CD4-positive, CD25-positive, alpha-beta regulatory T cell (primary cell): ENCODE results near the gene ODC1. TPM values are rescaled to one million over a fixed set of nuclear protein-coding genes. Genes with fewer than 3 reads are reported as not detected.

Experiments used
- ATAC-seq, 2 donors: fragments of 150-1000 bp; cut with Tn5 transposase; one replicate each; pipeline ENCODE4 v1.10.0; 2021; ENCODE audit warnings: low read depth in 2 of 2, moderate number of reproducible peaks in 2 of 2, moderate library complexity in 1 of 2
- DNase-seq, 3 donors: peaks; one replicate each; pipeline versions ENCODE4 v3.0.0 to v3.0.0-alpha.2; 2012 to 2022; ENCODE audit warnings: mixed read lengths in 1 of 3
- H3K27ac ChIP-seq: one replicate; pipeline ENCODE4 v1.7.0; 2013; ENCODE audit warnings: mild to moderate bottlenecking, low read length; ENCODE audit not compliant: insufficient read depth, poor library complexity, severe bottlenecking
- H3K27me3 ChIP-seq: one replicate; pipeline ENCODE4 v1.7.0; 2013; ENCODE audit warnings: low read length; ENCODE audit not compliant: control insufficient read depth, insufficient read depth
- H3K36me3 ChIP-seq: one replicate; pipeline ENCODE4 v1.7.0; 2013; ENCODE audit warnings: mild to moderate bottlenecking, low read length, moderate library complexity; ENCODE audit not compliant: control insufficient read depth, insufficient read depth
- H3K4me1 ChIP-seq: 2 replicates; pipeline ENCODE4 v1.7.0; 2013; ENCODE audit warnings: mild to moderate bottlenecking, low read length; ENCODE audit not compliant: insufficient read depth, control insufficient read depth, poor library complexity, severe bottlenecking
- H3K4me3 ChIP-seq: one replicate; pipeline ENCODE4 v1.7.0; 2013; ENCODE audit warnings: low read depth, mild to moderate bottlenecking, low read length, moderate library complexity
- H3K9me3 ChIP-seq, 2 experiments: 1 replicate in 1 of 2; 2 replicates in 1 of 2; pipeline ENCODE4 v1.7.0; 2013; ENCODE audit warnings: low read length in 2 of 2, mild to moderate bottlenecking in 1 of 2, moderate library complexity in 1 of 2; ENCODE audit not compliant: control insufficient read depth in 2 of 2
- H3K27ac Mint-ChIP-seq, 3 donors: one replicate each; pipeline ENCODE4 v1.8.0; 2020 to 2022; ENCODE audit warnings: mild to moderate bottlenecking in 3 of 3, mixed read lengths in 3 of 3, moderate library complexity in 2 of 3
- H3K27me3 Mint-ChIP-seq: one replicate; pipeline ENCODE4 v1.8.0; 2022; ENCODE audit warnings: mild to moderate bottlenecking, mixed read lengths
- H3K36me3 Mint-ChIP-seq: one replicate; pipeline ENCODE4 v1.8.0; 2020; ENCODE audit warnings: mixed read lengths
- H3K4me1 Mint-ChIP-seq, 4 donors: one replicate each; pipeline ENCODE4 v1.8.0; 2020 to 2022; ENCODE audit warnings: mixed read lengths in 4 of 4, mild to moderate bottlenecking in 1 of 4
- H3K4me3 Mint-ChIP-seq, 4 donors: one replicate each; pipeline ENCODE4 v1.8.0; 2020 to 2022; ENCODE audit warnings: mild to moderate bottlenecking in 4 of 4, mixed read lengths in 4 of 4, moderate library complexity in 3 of 4
- H3K9me3 Mint-ChIP-seq, 7 donors: one replicate each; pipeline ENCODE4 v1.8.0; 2020 to 2022; ENCODE audit warnings: mixed read lengths in 7 of 7, mild to moderate bottlenecking in 3 of 7, moderate library complexity in 2 of 7
- polyA plus RNA-seq, 4 donors: library from polyadenylated mRNA; unstranded; fragments of 300-500 nt; fragmentation: Illumina TruSeq; gene quantifications; one replicate each; pipeline ENCODE4 v1.2.3, GENCODE V29; 2021
- total RNA-seq: library from RNA; stranded (reverse); gene quantifications from one replicate; pipeline ENCODE4 v1.2.3, GENCODE V29; 2022

Gene ODC1
- total and polyA plus RNA-seq, 5 donors from 2014 or later: 74.1 to 113 (median 102) TPM

GRCh38 chr2:10434886-10435819, 13.0 kb downstream of the ODC1 start:
- Histone ChIP-seq H3K27ac (no peak overlapping the region), H3K4me1 (peaks cover 14% of the 10 kb centered on the region), H3K27me3 (no peaks in the 10 kb centered on the region), H3K36me3 (peaks cover 12% of the 10 kb centered on the region), H3K9me3 (no peaks in the 10 kb centered on the region), H3K4me3 (no peak overlapping the region)
- Mint-ChIP-seq H3K4me1 (peaks cover 0 to 17% (median 4%) of the 10 kb centered on the region in 4 donors), H3K27me3 (peaks cover 4% of the 10 kb centered on the region), H3K36me3 (no peaks in the 10 kb centered on the region), H3K27ac (peak overlapping the region in 1 of 3 donors; percentile 20), H3K4me3 (peak overlapping the region; percentile 9 to 72 (median 64)), H3K9me3 (no peaks in the 10 kb centered on the region)
- peak; percentile 63 for ATAC-seq
- DNase-seq: peak; percentile 56 to 72 (median 67)

- Histone ChIP-seq H3K36me3 (peaks cover 3% of the 10 kb centered on the region), H3K9me3 (no peaks in the 10 kb centered on the region), H3K4me3 (no peak overlapping the region), H3K4me1 (peaks cover 14% of the 10 kb centered on the region), H3K27me3 (no peaks in the 10 kb centered on the region), H3K27ac (no peak overlapping the region)
- DNase-seq (no peak), ATAC-seq (no peak)
- H3K9me3 Mint-ChIP-seq: no peaks in the 10 kb centered on the region
- H3K36me3 Mint-ChIP-seq: no peaks in the 10 kb centered on the region
- peak overlapping the region in 1 of 3 donors; percentile 55 for H3K27ac Mint-ChIP-seq
- H3K27me3 Mint-ChIP-seq: peaks cover 4% of the 10 kb centered on the region
- H3K4me1 Mint-ChIP-seq: peaks cover 0 to 17% (median 4%) of the 10 kb centered on the region in 4 donors
- H3K4me3 Mint-ChIP-seq: peak overlapping the region in 2 of 4 donors; percentile 70 to 71
These were observed 13.9 kb downstream of the ODC1 start for GRCh38 chr2:10433947-10434885.

DNA sequence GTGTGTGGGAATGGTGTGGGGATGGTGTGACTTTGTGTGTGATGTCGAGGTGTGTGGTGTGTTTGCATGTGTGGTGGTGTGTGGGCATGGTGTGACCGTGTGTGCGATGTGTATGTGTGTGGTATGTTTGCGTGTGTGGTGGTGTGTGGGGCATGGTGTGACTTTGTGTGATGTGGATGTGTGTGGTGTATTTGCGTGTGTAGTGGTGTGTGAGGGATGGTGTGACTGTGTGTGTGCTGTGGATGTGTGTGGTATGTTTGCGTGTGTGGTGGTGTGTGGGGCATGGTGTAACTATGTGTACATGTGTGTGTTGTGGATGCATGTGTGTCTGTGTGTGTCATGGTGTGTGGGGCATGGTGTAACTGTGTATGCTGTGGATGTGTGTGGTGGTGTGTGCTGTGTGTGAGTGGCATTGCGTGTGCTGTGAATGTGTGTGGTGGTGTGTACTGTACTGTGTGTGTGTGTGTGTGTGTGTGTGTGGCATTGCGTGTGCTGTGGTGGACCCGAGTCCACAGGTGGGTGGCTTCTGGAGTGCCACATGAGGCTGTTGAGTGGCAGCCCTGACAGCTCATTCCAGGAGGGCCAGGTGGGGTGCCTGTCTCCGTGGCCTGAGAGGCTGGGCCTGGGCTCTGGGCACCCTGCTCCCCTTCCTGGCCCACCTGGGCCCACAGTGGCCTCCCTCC, 14.7 kb downstream of the ODC1 start:
- H3K27me3 Mint-ChIP-seq: peaks cover 4% of the 10 kb centered on the region
- no peaks in the 10 kb centered on the region for H3K27me3 ChIP-seq
- H3K9me3 ChIP-seq: no peaks in the 10 kb centered on the region
- H3K4me3 Mint-ChIP-seq: peak overlapping the region in 2 of 4 donors; percentile 26 to 49
- H3K36me3 Mint-ChIP-seq: no peaks in the 10 kb centered on the region
- peak overlapping the region in 2 of 3 donors; percentile 0 to 76 for H3K27ac Mint-ChIP-seq
- no peak for DNase-seq
- no peaks in the 10 kb centered on the region for H3K9me3 Mint-ChIP-seq
- H3K27ac ChIP-seq: no peak overlapping the region
- H3K4me1 ChIP-seq: peaks cover 14% of the 10 kb centered on the region
- ATAC-seq: no peak
- H3K4me1 Mint-ChIP-seq: peaks cover 0 to 17% (median 4%) of the 10 kb centered on the region in 4 donors
- H3K36me3 ChIP-seq: no peaks in the 10 kb centered on the region
- H3K4me3 ChIP-seq: no peak overlapping the region

GRCh38 chr2:10432311-10433181, 15.6 kb downstream of the ODC1 start:
- Mint-ChIP-seq H3K4me1 (peaks cover 0 to 17% (median 4%) of the 10 kb centered on the region in 4 donors), H3K9me3 (no peaks in the 10 kb centered on the region), H3K36me3 (peaks cover under 1% of the 10 kb centered on the region), H3K27me3 (peaks cover 4% of the 10 kb centered on the region), H3K4me3 (peak overlapping the region in 3 of 4 donors; percentile 77 to 90 (median 79)), H3K27ac (peak overlapping the region in 1 of 3 donors; percentile 76)
- peak; percentile 17 to 44 for ATAC-seq
- Histone ChIP-seq H3K36me3 (peaks cover 1% of the 10 kb centered on the region), H3K27ac (no peak overlapping the region), H3K9me3 (no peaks in the 10 kb centered on the region), H3K4me1 (peaks cover 14% of the 10 kb centered on the region), H3K27me3 (no peaks in the 10 kb centered on the region), H3K4me3 (no peak overlapping the region)
- DNase-seq: peak in 1 of 3 donors; percentile 57

DNA sequence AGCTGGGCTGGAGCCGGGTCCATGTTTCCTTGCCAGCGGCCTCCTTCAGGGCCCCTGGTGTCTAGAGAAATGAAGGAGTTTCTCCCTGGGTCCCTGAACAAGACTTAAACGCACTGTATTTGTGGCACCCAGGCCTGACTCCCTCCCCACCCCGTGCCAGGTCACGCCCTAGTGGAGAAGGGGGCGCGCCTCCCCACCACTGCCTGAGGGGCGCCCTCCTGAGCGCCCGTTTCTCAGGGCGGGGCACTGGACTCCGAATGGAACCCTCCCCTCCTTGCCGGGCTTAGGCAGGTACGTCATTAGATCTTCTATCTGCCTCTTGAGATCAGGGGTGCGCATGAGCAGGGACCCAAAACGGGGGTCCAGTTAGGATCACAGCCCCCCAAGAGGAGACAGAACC, 16.3 kb downstream of the ODC1 start:
- DNase-seq (no peak), ATAC-seq (no peak)
- Mint-ChIP-seq H3K4me3 (peak overlapping the region; percentile 56 to 90 (median 74)), H3K4me1 (peaks cover 0 to 17% (median 4%) of the 10 kb centered on the region in 4 donors), H3K36me3 (peaks cover 5% of the 10 kb centered on the region), H3K27ac (peak overlapping the region in 1 of 3 donors; percentile 64), H3K9me3 (no peaks in the 10 kb centered on the region), H3K27me3 (peaks cover 4% of the 10 kb centered on the region)
- Histone ChIP-seq H3K36me3 (peaks cover 5% of the 10 kb centered on the region), H3K4me3 (no peak overlapping the region), H3K27ac (no peak overlapping the region), H3K27me3 (no peaks in the 10 kb centered on the region), H3K4me1 (peaks cover 14% of the 10 kb centered on the region), H3K9me3 (no peaks in the 10 kb centered on the region)

GRCh38 chr2:10430886-10431622, 17.1 kb downstream of the ODC1 start:
- H3K4me3 ChIP-seq: no peak overlapping the region
- DNase-seq (no peak), ATAC-seq (no peak)
- peaks cover 13% of the 10 kb centered on the region for H3K36me3 ChIP-seq
- no peaks in the 10 kb centered on the region for H3K27me3 ChIP-seq
- H3K27ac ChIP-seq: no peak overlapping the region
- no peaks in the 10 kb centered on the region for H3K9me3 ChIP-seq
- H3K4me1 ChIP-seq: peaks cover 14% of the 10 kb centered on the region
- H3K4me1 Mint-ChIP-seq: peaks cover 0 to 17% (median 4%) of the 10 kb centered on the region in 4 donors
- peak overlapping the region in 1 of 3 donors; percentile 60 for H3K27ac Mint-ChIP-seq
- H3K9me3 Mint-ChIP-seq: no peaks in the 10 kb centered on the region
- H3K27me3 Mint-ChIP-seq: peaks cover 4% of the 10 kb centered on the region
- H3K36me3 Mint-ChIP-seq: peaks cover 5% of the 10 kb centered on the region
- H3K4me3 Mint-ChIP-seq: peak overlapping the region in 3 of 4 donors; percentile 56 to 90 (median 79)
